ENCODE results near the gene SYNGAP1.
"Not testable (repeated sequence)": the region's sequence is repeated elsewhere in the genome, so short reads cannot be mapped to it uniquely, and the experiment has no call there.

The SYNGAP1 gene

DNA sequence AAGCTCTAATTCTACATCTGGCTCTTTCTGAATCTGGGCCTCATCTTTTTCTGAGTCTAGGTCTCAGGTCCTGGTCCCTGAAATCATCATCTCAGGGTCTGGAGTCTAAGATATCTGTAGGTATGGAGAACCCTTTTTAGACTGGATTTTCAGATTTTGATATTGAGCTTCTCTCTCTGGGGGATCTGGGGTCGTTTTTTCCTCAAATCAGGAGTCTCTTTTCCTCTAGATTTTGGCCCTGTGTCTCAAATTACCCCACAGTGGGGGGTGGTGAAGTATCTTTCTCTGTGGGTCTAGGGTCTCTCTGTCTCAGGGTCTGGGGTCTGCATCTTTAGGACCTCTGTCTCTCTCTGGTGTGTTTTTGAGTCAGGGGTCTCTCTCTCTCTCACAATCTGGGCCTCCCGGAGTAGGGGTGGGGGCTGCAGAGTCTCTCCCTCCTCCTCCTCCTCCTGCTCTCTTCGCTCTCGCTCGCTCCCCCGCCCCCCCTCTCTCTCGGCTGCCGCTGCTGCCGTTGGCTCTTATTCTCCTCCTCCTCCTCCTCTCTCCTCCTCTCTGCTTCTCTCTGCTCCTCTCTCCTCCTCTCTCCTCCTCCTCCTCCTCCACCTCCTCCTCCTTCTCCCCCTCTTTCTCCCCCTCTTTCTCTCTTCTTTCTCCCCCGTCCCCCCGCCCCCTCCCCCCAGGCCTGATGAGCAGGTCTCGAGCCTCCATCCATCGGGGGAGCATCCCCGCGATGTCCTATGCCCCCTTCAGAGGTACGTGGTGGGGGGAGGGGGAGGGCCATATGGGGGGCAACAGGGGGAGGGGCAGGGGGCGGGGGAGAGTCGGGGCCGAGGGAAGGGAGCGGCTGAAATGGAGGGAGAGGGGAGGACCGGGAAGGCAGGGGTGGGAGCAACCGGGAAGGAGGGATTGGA is at the start of gene SYNGAP1:
Gene SYNGAP1, plus strand, starts transcription at position 486 of the 911 bp plus-strand sequence. Its CDS starts 200 bp downstream, at position 686.
- peak; percentile 74 for DNase-seq

DNA sequence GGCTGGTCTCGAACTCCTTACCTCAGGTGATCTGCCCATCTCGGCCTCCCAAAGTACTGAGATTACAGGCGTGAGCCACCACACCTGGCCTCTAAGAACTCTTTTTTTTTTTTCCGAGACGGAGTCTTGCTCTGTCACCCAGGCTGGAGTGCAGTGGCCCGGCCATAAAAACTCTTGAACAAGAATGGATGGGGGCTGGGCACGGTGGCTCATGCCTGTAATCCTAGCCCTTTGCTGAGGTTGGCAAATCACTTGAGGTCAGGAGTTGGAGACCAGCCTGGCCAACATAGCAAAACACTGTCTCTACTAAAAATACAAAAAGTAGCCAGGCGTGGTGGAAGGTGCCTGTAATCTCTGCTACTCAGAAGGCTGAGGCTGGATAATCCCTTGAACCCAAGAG is 48.0 kb upstream of the SYNGAP1 start:
- not testable (repeated sequence) for DNase-seq

DNA sequence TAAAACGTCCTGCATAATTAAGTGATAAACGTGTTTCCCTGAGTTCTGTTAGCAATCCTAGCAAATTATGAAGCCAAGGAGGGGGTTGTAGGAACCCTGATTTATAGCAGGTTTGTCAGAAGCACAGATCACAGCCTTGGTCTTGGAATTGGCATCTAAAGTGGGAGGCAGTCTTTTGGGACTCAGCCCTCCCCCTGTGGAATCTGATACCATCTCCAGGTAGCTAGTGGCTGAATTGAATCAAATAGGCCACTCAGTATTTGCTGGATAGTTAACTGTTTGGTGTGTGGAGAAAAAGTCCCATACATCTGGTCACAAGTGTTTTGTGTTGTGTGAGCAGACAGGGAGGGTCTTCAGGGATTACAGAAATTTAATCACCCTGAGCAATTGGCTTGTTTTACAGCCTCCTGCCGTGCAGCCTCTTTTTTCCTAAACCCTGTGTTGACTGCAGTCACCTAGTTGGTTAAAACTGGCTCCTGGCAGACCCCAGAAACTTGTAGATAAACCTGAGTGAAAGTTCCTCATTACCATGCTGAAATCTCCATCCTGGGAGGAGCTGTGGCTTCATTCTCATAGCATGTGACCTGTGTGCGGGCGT is 47.2 kb upstream of the SYNGAP1 start:
- no peak for DNase-seq

DNA sequence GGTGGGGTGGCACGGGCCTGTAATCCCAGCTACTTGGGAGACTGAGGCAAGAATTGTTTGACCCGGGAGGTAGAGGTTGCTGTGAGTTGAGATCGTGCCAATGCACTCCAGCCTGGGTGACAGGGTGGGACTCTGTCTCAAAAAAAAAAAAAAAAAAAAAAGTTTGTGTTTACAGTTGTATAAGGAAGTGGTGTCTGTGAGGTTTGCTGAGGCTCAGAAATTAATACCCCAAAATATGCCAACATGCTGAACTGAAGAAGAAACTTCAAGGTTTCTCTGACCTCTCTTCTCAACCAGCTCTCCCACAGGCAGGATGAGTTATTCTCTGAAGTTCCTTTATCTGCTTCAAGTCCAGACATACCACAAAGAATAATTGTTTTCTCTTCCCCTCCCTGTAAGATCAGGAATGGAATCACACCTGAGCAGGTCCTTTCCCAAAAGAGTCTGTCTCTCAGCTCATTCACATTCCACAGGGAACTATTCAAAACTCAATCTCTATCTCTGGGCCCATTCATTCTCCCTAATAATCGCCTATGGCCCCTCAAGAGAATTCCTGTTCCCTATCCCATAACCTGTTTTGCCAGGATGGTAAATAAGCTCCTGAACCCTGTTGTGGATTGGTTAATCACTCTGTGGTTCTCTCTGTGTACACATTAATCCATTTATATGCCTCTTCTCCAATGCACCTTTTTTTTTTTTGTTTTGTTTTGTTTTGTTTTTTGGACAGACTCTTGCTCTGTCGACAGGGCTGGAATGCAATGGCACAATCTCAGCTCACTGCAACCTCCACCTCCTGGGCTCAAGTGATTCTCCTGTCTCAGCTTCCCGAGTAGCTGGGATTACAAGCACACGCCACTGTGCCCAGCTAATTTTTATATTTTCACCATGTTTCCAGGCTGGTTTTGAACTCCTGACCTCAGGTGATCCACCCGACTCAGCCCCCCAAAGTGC is 45.6 kb upstream of the SYNGAP1 start:
- DNase-seq = no peak

DNA sequence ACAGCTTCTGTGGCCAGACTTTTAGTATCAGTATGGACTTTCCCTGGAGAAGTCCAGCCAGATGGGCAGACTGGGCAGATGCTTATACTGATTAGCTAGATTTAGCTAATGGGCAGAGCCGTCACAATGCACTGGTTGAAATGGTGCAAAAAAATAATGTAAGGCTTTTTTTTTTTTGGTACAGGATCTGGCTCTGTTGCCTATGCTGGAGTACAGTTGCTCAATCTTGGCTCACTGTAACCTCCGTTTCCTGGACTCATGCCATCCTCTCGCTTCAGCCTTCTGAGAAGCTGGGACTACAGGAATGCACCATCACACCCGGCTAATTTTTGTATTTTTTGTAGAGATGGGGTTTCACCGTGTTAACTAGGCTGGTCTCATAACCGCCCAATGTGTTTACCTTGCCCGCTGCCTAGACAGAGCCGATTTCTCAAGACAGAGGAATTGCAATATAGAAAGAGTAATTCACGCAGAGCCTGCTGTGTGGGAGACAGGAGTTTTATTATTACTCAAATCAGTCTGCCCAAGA is 44.7 kb upstream of the SYNGAP1 start:
- no peak for DNase-seq

DNA sequence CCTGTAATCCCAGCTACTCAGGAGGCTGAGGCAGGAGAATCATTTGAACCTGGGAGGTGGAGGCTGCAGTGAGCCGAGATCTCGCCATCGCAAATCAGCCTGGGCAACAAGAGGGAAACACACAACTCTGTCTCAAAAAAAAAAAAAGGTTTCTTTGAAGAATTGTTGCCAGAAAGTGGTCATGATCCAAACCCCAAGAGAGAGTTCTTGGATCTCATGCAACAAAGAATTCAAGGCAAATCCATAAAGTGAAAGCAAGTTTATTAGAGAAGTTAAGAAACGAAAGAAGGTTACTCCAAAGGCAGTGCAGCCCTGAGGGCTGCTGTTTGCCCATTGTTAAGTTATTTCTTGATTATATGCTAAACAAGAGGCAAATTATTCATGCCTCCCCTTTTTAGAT is 42.7 kb upstream of the SYNGAP1 start:
- no peak for DNase-seq

DNA sequence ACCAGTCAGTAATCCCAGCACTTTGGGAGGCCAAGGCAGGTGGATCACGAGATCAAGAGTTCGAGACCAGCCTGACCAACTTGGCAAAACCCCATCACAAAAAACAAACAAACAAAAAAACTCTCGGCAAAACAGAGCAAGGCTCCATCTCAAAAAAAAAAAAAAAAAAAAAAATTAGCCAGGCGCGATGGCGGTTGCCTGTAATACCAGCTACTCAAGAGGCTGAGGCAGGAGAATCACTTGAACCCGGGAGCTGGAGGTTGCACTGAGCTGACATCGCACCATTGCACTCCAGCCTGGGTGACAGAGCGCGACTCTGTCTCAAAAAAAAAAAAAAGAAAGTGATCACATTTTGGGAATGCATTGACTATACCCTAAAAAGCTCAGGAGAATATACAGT is 40.7 kb upstream of the SYNGAP1 start:
- not testable (repeated sequence) for DNase-seq

DNA sequence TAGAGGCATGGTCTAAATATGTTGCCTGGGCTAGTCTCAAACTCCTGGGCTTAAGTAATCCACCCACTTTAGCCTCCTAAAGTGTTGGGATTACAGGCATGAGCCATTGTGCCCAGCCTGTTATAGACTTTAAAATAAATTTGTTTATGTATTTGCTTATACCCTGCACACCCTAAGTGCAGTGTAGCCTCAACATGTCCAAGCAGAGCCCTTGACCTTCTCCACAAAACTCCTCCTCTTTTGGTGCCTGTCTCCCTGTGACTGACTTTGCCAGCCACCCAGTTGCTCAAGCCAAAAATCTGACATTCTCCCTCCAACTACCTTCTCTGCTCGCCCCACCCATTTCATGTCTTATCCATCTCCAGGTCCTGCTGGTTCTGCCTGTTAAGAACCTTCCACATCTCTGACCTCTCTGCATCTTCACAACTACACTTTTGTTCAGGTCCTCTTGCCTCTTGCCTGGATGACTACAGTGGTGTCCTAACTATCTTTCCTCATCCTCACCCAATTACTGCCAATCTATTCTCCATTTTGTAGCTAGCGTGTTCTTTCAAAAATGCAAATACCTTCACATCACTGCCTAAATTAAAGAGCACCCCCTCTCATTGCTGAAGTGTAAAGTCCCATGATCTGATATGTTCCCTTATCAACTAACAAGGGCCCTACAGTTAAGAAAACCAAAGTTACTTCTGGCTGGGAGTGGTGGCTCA is 39.4 kb upstream of the SYNGAP1 start:
- no peak for DNase-seq

DNA sequence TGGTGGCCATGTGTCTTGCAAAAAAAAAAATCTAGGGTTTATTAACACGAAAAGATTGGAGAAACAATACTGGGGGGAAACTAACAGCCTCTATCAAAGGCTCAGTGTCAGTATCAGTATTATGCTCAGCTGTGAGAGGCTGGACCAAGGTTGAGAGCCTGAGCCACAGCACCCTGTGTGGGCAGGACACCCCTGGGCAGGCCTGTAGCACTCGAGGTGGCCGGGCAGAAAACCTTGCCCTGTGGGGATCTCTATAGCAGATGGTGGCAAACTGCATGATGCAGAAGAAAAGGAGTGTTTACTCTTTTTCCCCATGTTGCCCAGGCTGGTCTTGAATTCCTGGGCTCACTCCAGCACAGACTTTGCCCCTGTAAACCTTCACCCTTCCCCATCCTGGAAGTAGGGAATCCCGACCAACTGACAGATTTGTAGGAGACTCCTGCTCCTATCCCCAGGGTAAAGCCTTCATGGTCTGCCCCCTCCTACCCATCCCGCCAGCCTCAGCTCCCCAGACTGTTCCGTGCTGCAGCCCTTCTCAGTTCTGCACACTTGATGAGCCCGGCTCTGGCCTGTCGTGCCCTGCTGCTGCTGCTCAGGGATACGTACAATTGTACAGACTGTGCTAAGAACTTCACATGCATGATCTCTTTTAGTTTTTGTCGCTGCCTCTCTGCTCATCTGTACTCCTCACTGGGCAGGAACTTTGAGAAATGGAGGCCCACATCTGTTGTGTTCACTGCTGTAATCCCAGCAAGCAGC is 36.3 kb upstream of the SYNGAP1 start:
- no peak for DNase-seq

DNA sequence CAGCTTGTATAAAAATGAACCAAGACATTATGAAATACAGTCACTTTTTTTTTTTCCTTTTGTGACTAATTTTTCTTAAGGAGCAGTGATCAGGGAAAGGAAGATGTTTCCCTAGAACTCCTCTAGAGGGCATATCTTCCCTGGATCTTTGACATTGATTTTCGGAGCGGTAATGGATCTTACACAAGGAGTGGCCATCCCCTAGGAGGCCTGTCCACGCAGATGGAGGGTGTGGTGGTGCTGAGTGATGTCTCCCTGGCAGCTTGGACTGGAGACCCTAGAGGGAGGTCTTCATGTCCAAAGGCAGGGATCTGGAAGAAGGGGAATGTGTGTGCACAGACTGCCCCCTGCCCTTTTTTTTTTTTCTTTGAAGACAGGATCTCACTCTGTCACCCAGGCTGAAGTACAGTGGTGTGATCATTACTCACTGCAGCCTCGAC is 35.3 kb upstream of the SYNGAP1 start:
- DNase-seq = peak; percentile 28

DNA sequence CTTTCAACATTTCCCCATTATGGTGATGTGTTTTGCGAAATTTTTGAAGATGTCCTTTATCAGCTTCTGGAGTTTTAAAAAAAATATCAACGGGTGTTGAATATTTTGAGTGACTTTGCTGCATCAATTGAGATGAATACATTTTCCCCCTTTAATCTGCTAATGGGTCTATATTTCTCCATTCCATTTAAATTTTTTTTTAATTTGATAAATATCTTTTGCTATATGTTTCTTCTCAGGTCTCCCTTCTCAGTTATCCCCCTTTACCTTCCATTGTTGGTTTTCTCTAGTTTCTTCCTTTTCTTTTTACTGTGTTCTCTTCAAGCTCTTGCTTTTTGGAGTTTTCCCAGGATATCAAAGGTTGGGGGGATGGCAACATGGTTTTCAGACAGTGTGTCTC is 29.7 kb upstream of the SYNGAP1 start:
- DNase-seq = no peak

DNA sequence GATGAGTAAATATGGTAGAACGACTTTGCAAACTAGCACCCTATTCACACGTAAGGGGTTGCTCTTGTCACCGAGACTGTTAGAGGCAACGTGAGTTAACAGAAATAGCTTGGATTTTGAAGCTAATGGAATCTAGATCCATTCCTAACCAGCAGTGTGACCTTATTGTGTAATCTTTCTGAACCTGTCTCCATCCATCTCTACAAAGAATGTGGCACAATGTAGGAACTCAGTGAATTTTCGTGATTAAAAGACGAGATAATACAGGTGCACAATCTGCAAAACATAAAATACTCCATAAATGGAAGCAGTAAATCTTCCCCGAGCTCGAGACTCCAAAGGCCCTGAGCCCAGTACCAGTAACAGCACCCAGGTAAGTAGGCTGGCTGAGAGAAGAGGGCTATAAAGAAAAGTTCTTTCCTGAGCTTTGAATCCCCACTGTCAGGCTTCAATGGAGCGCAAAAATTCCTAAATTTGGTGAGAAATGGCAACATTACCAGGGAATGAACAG is 29.0 kb upstream of the SYNGAP1 start:
- no peak for DNase-seq

DNA sequence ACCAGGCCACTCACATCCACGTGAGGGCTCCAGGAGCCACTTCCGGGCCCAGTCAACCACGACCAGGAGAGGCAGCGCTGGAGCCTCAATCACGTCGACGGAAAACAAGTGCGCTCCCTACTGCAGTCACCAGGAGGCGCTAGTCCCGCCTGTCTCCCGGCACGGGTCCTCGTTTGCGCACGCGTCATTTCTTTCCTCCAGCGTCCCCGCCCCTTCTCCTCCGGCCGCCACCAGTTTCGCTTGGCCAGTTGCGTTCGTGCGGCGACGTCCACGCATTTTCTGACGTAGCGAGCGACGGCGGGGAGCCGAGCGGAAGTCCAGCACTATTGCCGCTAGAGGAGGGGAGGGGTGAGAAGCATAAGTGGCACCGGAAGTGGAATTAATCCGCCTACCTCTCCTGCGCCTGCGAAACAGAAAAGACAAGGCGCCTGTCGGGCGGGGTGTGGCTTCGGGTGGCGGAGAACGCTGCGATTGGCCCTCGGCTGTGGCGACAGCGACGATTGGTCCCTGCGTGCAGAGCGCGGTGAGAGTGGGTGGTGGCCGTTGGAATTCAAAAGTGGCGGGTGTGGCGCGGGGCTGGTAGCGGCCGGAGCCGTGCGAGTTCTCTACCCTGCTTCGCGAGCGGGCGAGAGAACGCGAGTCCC is 28.5 kb upstream of the SYNGAP1 start, which contains the start of gene KIFC1:
Gene KIFC1, plus strand, starts transcription at position 546 of the 644 bp plus-strand sequence. CDS start 163 bp downstream, outside the sequence.
- DNase-seq = peak; percentile 100

DNA sequence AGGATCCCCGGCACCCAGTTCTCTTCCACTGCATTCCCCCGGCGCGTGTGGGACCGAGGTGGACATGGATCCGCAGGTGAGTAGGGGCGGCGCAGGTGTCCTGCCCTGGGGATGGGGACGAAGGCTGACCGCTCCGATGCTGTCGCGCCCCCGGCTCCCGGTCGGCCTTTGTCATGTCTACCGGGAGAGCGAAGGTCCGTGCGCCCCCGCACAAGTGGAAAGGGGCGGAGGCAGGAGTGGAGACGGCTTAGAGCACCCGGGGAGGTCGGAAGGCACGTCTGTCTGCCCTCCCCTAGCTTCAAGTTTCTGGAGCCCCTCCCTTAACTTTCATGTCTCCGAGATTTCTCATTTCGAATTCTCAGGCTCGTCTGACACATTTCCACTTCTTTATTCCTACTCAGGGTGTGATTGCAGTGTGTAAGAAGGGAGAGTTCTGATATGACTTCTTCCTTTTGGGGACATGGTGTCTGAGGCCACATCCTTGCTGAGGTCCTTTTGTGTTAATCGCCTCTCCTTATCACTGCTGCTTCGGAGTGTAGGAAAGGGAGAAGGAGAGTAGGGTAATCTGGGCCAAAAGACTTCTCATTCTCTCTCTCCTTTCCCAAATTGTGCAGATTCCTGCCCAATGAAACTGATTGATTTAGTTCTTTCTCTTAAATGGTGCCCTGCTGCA is 27.8 kb upstream of the SYNGAP1 start:
- DNase-seq = no peak

DNA sequence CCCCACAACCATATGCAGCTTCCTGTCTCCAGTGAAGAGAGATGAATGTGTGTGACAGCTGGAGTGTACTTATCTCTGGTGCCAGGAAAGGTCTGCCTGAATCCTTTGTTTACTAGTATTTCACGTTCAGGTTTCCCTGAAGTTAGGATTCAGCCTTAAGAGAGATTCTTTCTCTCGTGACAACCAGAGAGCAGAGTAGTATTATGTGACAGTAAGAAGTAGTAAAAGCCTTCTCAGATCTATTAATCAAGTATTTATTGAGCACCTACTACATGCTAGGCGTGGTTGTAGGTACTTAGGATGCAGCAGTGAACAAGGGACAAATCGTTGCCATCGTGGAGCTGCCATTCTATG is 27.3 kb upstream of the SYNGAP1 start:
- DNase-seq = peak; percentile 11

DNA sequence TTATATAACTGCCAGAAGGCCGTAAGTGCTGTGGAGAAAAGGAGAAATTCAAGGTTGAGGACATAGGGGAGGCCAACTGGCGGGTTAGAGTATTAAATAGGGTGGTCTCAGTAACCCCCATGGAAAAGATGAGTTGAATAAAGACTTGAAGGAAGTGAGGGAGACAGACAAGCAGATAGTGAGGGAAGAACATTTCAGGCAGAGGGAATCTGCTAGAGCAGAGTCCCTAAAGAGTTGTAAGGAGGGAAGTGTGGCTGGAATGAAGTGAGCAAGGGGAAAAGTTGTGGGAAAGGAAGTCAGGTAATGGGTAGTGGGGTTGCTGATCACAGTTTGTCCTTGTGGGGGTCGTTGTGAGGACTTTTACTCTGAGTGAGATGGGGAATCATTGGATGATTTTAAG is 26.9 kb upstream of the SYNGAP1 start:
- no peak for DNase-seq

DNA sequence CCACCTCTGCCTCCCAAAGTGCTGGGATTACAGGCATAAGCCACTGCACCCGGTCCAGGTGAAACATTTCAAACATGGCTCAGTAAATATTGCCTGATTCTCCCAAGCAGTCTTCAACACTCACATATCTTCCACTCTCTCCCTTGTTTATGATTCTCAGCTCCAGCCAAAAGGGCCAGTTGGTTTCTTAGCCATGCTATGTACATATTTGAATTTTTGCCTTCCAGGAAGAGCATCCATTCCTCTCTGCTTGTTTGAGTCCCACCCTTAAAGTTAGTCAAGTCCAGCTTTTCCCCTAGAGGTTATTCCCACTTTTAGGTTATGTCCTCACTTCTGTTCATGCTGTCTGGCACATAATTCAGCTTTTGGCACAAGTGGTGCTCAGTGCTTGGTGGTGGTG is 22.3 kb upstream of the SYNGAP1 start:
- no peak for DNase-seq

DNA sequence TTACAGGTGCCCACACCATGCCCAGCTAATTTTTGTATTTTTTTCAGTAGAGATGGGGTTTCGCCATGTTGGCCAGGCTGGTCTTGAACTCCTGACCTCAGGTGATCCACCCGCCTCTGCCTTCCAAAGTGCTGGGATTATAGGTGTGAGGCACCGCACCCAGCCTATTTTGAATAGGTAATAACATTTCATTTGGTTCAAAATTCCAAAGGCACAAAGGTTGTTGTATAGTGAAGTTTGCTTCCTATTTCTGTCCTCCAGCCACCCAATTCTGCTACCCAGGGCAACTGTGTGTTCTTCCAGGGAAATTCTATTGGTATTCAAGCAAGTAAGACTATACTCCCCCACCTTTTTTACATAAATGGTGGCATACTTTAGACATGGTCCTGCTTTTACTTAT is 21.3 kb upstream of the SYNGAP1 start:
- DNase-seq = not testable (repeated sequence)

DNA sequence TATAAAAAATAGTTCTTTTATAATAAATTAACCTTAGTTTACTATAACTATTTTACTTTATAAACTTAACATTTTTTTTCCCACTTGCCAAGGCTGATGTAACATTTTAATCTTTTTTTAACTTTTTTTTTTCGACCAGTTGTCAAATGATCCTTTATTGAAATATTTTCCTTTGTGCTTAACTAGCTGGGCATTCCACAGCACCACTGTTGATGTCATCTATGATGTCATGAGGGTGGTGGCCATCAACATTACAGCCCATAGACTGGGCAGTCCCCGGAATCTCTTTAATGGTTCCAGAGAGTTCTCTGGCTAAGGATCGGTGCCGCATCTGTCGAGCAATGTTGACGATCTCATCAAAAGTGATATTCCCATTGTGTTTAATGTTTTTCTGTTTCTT is 20.0 kb upstream of the SYNGAP1 start:
- not testable (repeated sequence) for DNase-seq

DNA sequence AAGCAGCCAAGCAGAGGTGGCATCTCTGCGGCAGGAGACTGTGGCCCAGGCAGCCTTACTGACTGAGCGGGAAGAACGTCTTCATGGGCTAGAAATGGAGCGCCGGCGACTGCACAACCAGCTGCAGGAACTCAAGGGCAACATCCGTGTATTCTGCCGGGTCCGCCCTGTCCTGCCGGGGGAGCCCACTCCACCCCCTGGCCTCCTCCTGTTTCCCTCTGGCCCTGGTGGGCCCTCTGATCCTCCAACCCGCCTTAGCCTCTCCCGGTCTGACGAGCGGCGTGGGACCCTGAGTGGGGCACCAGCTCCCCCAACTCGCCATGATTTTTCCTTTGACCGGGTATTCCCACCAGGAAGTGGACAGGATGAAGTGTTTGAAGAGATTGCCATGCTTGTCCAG is 15.0 kb upstream of the SYNGAP1 start:
- no peak for DNase-seq

Measured in retina (tissue), 1 donor.